SK-N-SH (cell line): ENCODE results near the gene CCDC47. TPM values are rescaled to one million over a fixed set of nuclear protein-coding genes. Genes with fewer than 3 reads are reported as not detected.

Experiments
- CTCF ChIA-PET: fragments of 300-600, 350-600 bp; formaldehyde crosslinking; extraction: SDS; loops from one replicate; lab custom pipeline; 2021; lab: Yijun Ruan, JAX
- POLR2A ChIA-PET: fragments of 350-600 bp; sonication (Branson Sonifier 250); formaldehyde crosslinking; extraction: SDS; loops from one replicate; lab custom pipeline; 2020; ENCODE audit warnings: antibody characterized with exemption, inconsistent platforms; lab: Yijun Ruan, JAX
- DNase-seq: peaks from one replicate; pipeline ENCODE4 v3.0.0; 2012
- H2AFZ ChIP-seq: fragments of 200-600 bp; sonication (generic); 2 replicates; pipeline ENCODE4 v1.8.1; 2016; ENCODE audit warnings: antibody characterized with exemption, mild to moderate bottlenecking, low read depth
- H3F3A ChIP-seq: fragments of 200-600 bp; sonication (generic); replicated peaks from 2 replicates; pipeline ENCODE3; 2016; ENCODE audit warnings: antibody characterized with exemption, mild to moderate bottlenecking; ENCODE audit not compliant: insufficient read depth
- H3K27ac ChIP-seq, 2 experiments: fragments of 200-500 bp in 1 of 2; fragments of 200-600 bp in 1 of 2; sonication (Bioruptor generic) in 1 of 2; sonication (generic), shearing (Covaris generic) in 1 of 2; 2 replicates each; pipeline versions ENCODE4 v1.5.1 to v1.6.1; 2014 to 2016; ENCODE audit warnings: low read depth in 2 of 2, inconsistent platforms in 1 of 2, low read length in 1 of 2, mild to moderate bottlenecking in 1 of 2, mixed read lengths in 1 of 2
- H3K27me3 ChIP-seq: fragments of 200-600 bp; sonication (generic), shearing (Covaris generic); 2 replicates; pipeline ENCODE4 v1.6.1; 2016; ENCODE audit warnings: mixed run types; ENCODE audit not compliant: insufficient read depth
- H3K36me3 ChIP-seq, 2 experiments: fragments of 200-500 bp in 1 of 2; fragments of 200-600 bp in 1 of 2; sonication (Bioruptor generic) in 1 of 2; sonication (generic) in 1 of 2; replicated peaks in 1 of 2; 2 replicates each; pipeline versions ENCODE3 to v1.5.1; 2014 to 2016; ENCODE audit warnings: low read length in 1 of 2, mild to moderate bottlenecking in 1 of 2; ENCODE audit not compliant: insufficient read depth in 2 of 2, control insufficient read depth in 1 of 2
- H3K4me1 ChIP-seq, 2 experiments: fragments of 200-500 bp in 1 of 2; fragments of 200-600 bp in 1 of 2; sonication (Bioruptor generic) in 1 of 2; sonication (generic), shearing (Covaris generic) in 1 of 2; 2 replicates each; pipeline versions ENCODE4 v1.5.1 to v1.6.1; 2014 to 2016; ENCODE audit warnings: low read depth in 1 of 2, low read length in 1 of 2, mixed run types in 1 of 2; ENCODE audit not compliant: insufficient read depth in 2 of 2, control insufficient read depth in 1 of 2
- H3K4me2 ChIP-seq: fragments of 200-600 bp; sonication (generic), shearing (Covaris generic); 2 replicates; pipeline ENCODE4 v1.6.1; 2017; ENCODE audit warnings: mixed run types
- H3K4me3 ChIP-seq, 2 experiments: fragments of 200-500 bp in 1 of 2; fragments of 200-600 bp in 1 of 2; sonication (Bioruptor generic) in 1 of 2; sonication (generic), shearing (Covaris generic) in 1 of 2; 2 replicates each; pipeline versions ENCODE4 v1.5.1 to v1.8.1; 2014 to 2016; ENCODE audit warnings: low read depth in 2 of 2, inconsistent platforms in 1 of 2, low read length in 1 of 2, mild to moderate bottlenecking in 1 of 2, mixed read lengths in 1 of 2, moderate library complexity in 1 of 2
- H3K79me2 ChIP-seq: fragments of 200-600 bp; sonication (generic); 2 replicates; pipeline ENCODE4 v1.8.1; 2017; ENCODE audit warnings: mild to moderate bottlenecking; ENCODE audit not compliant: insufficient read depth
- H3K9ac ChIP-seq: fragments of 200-600 bp; sonication (generic); 2 replicates; pipeline ENCODE4 v1.6.1; 2017; ENCODE audit warnings: mixed run types
- H3K9me2 ChIP-seq: fragments of 200-600 bp; sonication (generic); 2 replicates; pipeline ENCODE4 v1.6.1; 2017; ENCODE audit warnings: mixed run types
- H3K9me3 ChIP-seq: fragments of 200-600 bp; sonication (generic); 2 replicates; pipeline ENCODE4 v1.6.1; 2017; ENCODE audit warnings: mixed run types, mild to moderate bottlenecking, moderate library complexity
- H4K20me1 ChIP-seq: fragments of 200-600 bp; sonication (generic); 2 replicates; pipeline ENCODE4 v1.6.1; 2017; ENCODE audit warnings: mild to moderate bottlenecking, mixed run types; ENCODE audit not compliant: insufficient read depth
- CHD2 ChIP-seq: fragments of 150-350 bp; IDR thresholded peaks from 2 replicates; pipeline ENCODE4 v1.6.1; 2018; ENCODE audit warnings: low read length; ENCODE audit not compliant: partially characterized antibody
- ELF1 ChIP-seq: IDR thresholded peaks from 2 replicates; pipeline ENCODE4 v1.4.0; 2012
- EZH2phosphoT487 ChIP-seq: fragments of 200-600 bp; sonication (generic); IDR thresholded peaks from 2 replicates; pipeline ENCODE4 v1.6.1; 2017; ENCODE audit warnings: low read depth, mixed run types, mild to moderate bottlenecking, antibody characterized with exemption, moderate library complexity, borderline replicate concordance
- FOSL2 ChIP-seq: IDR thresholded peaks from 2 replicates; pipeline ENCODE4 v1.4.0; 2012; ENCODE audit warnings: low read depth, mild to moderate bottlenecking, moderate library complexity, borderline replicate concordance
- FOXM1 ChIP-seq: IDR thresholded peaks from 2 replicates; pipeline ENCODE4 v1.4.0; 2012; ENCODE audit warnings: low read depth, mild to moderate bottlenecking
- MXI1 ChIP-seq: IDR thresholded peaks from 2 replicates; pipeline ENCODE4 v1.6.1; 2012; ENCODE audit warnings: mild to moderate bottlenecking, low read depth, low read length, improper control_type of control experiment
- NRF1 ChIP-seq: IDR thresholded peaks from 2 replicates; pipeline ENCODE4 v1.6.1; 2012; ENCODE audit warnings: low read depth, mild to moderate bottlenecking, low read length
- RAD21 ChIP-seq: IDR thresholded peaks from 2 replicates; pipeline ENCODE4 v1.6.1; 2012; ENCODE audit warnings: mild to moderate bottlenecking, low read length
- RCOR1 ChIP-seq: fragments of 150-350 bp; IDR thresholded peaks from 2 replicates; pipeline ENCODE4 v1.6.1; 2017; ENCODE audit warnings: antibody characterized with exemption, low read length
- RXRA ChIP-seq: IDR thresholded peaks from 2 replicates; pipeline ENCODE4 v1.4.0; 2012; ENCODE audit warnings: low read depth, mild to moderate bottlenecking, borderline replicate concordance
- SMC3 ChIP-seq: IDR thresholded peaks from 2 replicates; pipeline ENCODE4 v1.6.1; 2012; ENCODE audit warnings: low read depth, low read length, improper control_type of control experiment
- TAF1 ChIP-seq: IDR thresholded peaks from 2 replicates; pipeline ENCODE4 v1.6.1; 2012; ENCODE audit warnings: low read depth, mild to moderate bottlenecking, low read length, moderate library complexity, borderline replicate concordance
- WGBS: methylation state at CpG from one replicate; pipeline ENCODE4 v1.1.6; 2017; ENCODE audit warnings: low lambda C conversion rate; 5-methylcytosine and 5-hydroxymethylcytosine counted together
- polyA plus RNA-seq, 3 experiments: library from polyadenylated mRNA; depleted of rRNA; stranded (reverse); fragments of >200 nt; gene quantifications; 2 replicates each; pipeline ENCODE4 v1.2.3, GENCODE V29; 2012
- TF ChIP-seq, protein P1 (sequence below): IDR thresholded peaks from 2 replicates; pipeline ENCODE4 v1.4.0; 2012; ENCODE audit warnings: low read depth
- TF ChIP-seq, protein P2 (sequence below): fragments of 150-350 bp; IDR thresholded peaks from 2 replicates; pipeline ENCODE4 v1.6.1; 2016; ENCODE audit warnings: mild to moderate bottlenecking, low read depth, low read length
- TF ChIP-seq, protein P3 (sequence below): IDR thresholded peaks from 2 replicates; pipeline ENCODE4; 2012

Gene CCDC47
- polyA plus RNA-seq, 1 of the 3 experiments (the other 2 are of a cell fraction): 76.6 TPM

DNA sequence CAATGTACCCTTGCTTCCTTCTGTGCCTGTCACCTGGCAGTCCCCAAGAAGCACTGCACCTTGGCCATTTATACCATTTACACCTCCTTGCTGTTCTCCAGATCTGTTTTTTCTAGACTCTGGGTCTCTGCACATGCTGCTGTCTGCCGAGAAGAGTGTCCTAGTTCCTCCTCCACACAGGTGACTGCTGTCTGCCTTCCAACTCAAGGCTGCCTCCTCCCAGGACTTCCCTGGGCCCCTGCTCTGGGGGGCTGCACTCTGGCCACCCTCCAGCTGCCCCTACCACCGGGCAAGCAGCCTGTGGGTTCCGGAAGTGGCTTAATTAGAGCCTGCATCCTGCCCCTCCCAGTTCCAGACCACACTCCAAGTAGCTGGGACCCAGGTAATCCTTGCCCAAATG lies 67.7 kb downstream of the CCDC47 start (continued):
- TF ChIP-seq TAF1: no peak
- no peak for TF ChIP-seq RXRA
- TF ChIP-seq FOXM1: no peak
- TF ChIP-seq EZH2phosphoT487: no peak

DNA sequence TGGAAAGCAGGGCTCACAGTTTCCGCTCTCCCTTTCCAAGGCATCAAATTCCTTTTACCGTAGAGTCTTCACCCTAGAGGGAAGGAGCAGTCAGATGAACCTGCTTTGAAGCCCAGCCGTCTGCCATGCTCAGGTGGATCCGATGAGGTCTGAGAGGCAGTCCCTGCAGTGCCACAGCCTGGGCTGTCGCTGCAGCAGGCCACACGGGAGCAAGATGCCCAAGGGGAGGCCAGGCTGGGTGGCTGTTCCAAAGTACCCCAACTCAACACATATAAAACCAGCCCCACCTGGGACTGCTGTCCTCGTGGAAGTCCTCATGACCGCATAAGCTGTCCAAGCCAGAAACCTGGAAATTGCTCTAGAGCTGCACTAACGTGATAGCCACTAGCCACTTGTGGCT lies 68.6 kb downstream of the CCDC47 start:
- POLR2A ChIA-PET: no interaction called here

DNA sequence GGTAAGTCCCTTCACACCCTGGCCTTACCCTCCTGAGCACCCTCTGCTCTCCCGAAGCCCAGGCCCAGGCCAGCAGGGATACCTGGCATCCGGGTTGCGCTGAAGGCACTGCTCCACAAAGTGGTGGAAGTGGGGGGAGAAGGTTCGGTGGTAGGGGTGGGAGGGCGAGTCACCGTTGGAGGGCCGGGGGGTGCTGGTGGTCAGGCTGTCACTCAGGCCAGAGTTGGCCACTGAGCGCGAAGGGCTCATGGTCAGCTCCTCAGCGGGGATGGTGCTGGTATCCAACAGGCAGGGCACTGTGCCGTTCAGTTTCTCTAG lies 69.2 kb downstream of the CCDC47 start:
- Histone ChIP-seq H3K9me3 (no peaks in the 10 kb centered on the region), H3K4me3 (no peak overlapping the region), H3K27ac (no peak overlapping the region)
- CTCF ChIA-PET: interaction anchor here (0.9 to 1.5 kb wide), 4 partner anchors 9 to 279 kb away, joined by 3 to 5 read pairs (median 4); partner anchors contain the start of gene MAP3K3
- no peak for DNase-seq
- TF ChIP-seq FOSL2 (no peak), TAF1 (no peak), RCOR1 (no peak), RXRA (no peak), NRF1 (no peak), SMC3 (no peak), ELF1 (no peak), CHD2 (no peak), RAD21 (no peak), MXI1 (no peak)
- TF ChIP-seq, protein P1, sequence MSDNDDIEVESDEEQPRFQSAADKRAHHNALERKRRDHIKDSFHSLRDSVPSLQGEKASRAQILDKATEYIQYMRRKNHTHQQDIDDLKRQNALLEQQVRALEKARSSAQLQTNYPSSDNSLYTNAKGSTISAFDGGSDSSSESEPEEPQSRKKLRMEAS: no peak
- TF ChIP-seq, all 33 proteins: peak for 0
- Histone ChIP-seq H3K79me2 (peaks cover 10% of the 10 kb centered on the region), H3K36me3 (peaks cover 13 to 32% of the 10 kb centered on the region in 2 experiments), H3K4me1 (peaks cover 9 to 40% of the 10 kb centered on the region in 2 experiments; a peak in 2 of 4 replicates), H3K27me3 (no peaks in the 10 kb centered on the region), H3K9me2 (no peaks in the 10 kb centered on the region), H3K4me2 (no peak overlapping the region), H4K20me1 (no peaks in the 10 kb centered on the region), H3K9ac (no peak overlapping the region), H3F3A (peaks cover 9% of the 10 kb centered on the region), H2AFZ (no peak overlapping the region)
- WGBS: 93% methylated on average over 11 of the region's 11 CpGs
- POLR2A ChIA-PET: no interaction called here

More for the DNA sequence above, 68.6 kb downstream of the CCDC47 start:
- H3K4me2 ChIP-seq: no peak overlapping the region
- CTCF ChIA-PET: no interaction called here
- no peak overlapping the region for H3K4me3 ChIP-seq
- peaks cover 9 to 40% of the 10 kb centered on the region in 2 experiments; a peak in 2 of 4 replicates for H3K4me1 ChIP-seq
- H3K79me2 ChIP-seq: peaks cover 8% of the 10 kb centered on the region
- no peaks in the 10 kb centered on the region for H3K9me2 ChIP-seq
- no peak for DNase-seq
- H2AFZ ChIP-seq: no peak overlapping the region
- H3K9me3 ChIP-seq: no peaks in the 10 kb centered on the region
- no peak overlapping the region for H3K9ac ChIP-seq
- peaks cover 9% of the 10 kb centered on the region for H3F3A ChIP-seq
- no peak overlapping the region for H3K27ac ChIP-seq
- H4K20me1 ChIP-seq: no peaks in the 10 kb centered on the region
- no peaks in the 10 kb centered on the region for H3K27me3 ChIP-seq
- WGBS: 96% methylated on average over 9 of the region's 9 CpGs
- TF ChIP-seq, protein P2, sequence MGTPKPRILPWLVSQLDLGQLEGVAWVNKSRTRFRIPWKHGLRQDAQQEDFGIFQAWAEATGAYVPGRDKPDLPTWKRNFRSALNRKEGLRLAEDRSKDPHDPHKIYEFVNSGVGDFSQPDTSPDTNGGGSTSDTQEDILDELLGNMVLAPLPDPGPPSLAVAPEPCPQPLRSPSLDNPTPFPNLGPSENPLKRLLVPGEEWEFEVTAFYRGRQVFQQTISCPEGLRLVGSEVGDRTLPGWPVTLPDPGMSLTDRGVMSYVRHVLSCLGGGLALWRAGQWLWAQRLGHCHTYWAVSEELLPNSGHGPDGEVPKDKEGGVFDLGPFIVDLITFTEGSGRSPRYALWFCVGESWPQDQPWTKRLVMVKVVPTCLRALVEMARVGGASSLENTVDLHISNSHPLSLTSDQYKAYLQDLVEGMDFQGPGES: no peak
- no peak for TF ChIP-seq SMC3
- no peak for TF ChIP-seq FOSL2
- no peak for TF ChIP-seq EZH2phosphoT487
- TF ChIP-seq, protein P3, sequence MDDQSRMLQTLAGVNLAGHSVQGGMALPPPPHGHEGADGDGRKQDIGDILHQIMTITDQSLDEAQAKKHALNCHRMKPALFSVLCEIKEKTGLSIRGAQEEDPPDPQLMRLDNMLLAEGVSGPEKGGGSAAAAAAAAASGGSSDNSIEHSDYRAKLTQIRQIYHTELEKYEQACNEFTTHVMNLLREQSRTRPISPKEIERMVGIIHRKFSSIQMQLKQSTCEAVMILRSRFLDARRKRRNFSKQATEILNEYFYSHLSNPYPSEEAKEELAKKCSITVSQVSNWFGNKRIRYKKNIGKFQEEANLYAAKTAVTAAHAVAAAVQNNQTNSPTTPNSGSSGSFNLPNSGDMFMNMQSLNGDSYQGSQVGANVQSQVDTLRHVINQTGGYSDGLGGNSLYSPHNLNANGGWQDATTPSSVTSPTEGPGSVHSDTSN: no peak
- no peak for TF ChIP-seq RCOR1
- peaks cover 16 to 39% of the 10 kb centered on the region in 2 experiments for H3K36me3 ChIP-seq
